ENCODE measurements around the gene ZNF513.
A peak's percentile ranks its signal among the peaks of the same experiment; 100 is the strongest.

ZNF513 gene

GRCh38 chr2:27381577-27382181 lies 1.1 kb upstream of the ZNF513 start:
- no peak for DNase-seq (ENCODE audit: low read depth in 1 of 2, low spot score in 1 of 2)

- DNase-seq (ENCODE audit: low read depth in 1 of 2, low spot score in 1 of 2), result peak in 1 of 2 donors; percentile 37
Measured at GRCh38 chr2:27379836-27380625, 503 bp downstream of the ZNF513 start.

GRCh38 chr2:27379383-27379835 lies 1.1 kb downstream of the ZNF513 start:
- DNase-seq (ENCODE audit: low read depth in 1 of 2, low spot score in 1 of 2), result no peak

GRCh38 chr2:27378809-27379290 lies 1.7 kb downstream of the ZNF513 start:
- DNase-seq (ENCODE audit: low read depth in 1 of 2, low spot score in 1 of 2), result no peak

- no peak for DNase-seq (ENCODE audit: low read depth in 1 of 2, low spot score in 1 of 2)
Measured at GRCh38 chr2:27378096-27378808, 2.3 kb downstream of the ZNF513 start.

GRCh38 chr2:27377618-27378095 lies 2.9 kb downstream of the ZNF513 start:
- DNase-seq (ENCODE audit: low read depth in 1 of 2, low spot score in 1 of 2), result no peak

GRCh38 chr2:27376866-27377617 lies 3.5 kb downstream of the ZNF513 start:
- DNase-seq (ENCODE audit: low read depth in 1 of 2, low spot score in 1 of 2), result no peak

- no peak for DNase-seq (ENCODE audit: low read depth in 1 of 2, low spot score in 1 of 2)
Measured at GRCh38 chr2:27376151-27376865, 4.2 kb downstream of the ZNF513 start.

- no peak for DNase-seq (ENCODE audit: low read depth in 1 of 2, low spot score in 1 of 2)
Measured at GRCh38 chr2:27375513-27376099, 4.9 kb downstream of the ZNF513 start.

- DNase-seq (ENCODE audit: low read depth in 1 of 2, low spot score in 1 of 2), result no peak
Measured at GRCh38 chr2:27373567-27373966, 7.0 kb downstream of the ZNF513 start.

GRCh38 chr2:27372937-27373336 lies 7.6 kb downstream of the ZNF513 start:
- no peak for DNase-seq (ENCODE audit: low read depth in 1 of 2, low spot score in 1 of 2)

- DNase-seq (ENCODE audit: low read depth in 1 of 2, low spot score in 1 of 2), result no peak
Measured at GRCh38 chr2:27370816-27371620, 9.5 kb downstream of the ZNF513 start.

- peak; percentile 98 to 99 for DNase-seq (ENCODE audit: low read depth in 1 of 2, low spot score in 1 of 2)
Measured at GRCh38 chr2:27370026-27370815, 10.3 kb downstream of the ZNF513 start, which contains the start of the genes EIF2B4 and SNX17. Gene EIF2B4 (minus strand): TSS chr2:27370338. CDS start chr2:27370314, 24 bp downstream. Gene SNX17 (plus strand): TSS chr2:27370616. CDS start chr2:27370744, 128 bp downstream.

GRCh38 chr2:27369471-27370025 lies 11.0 kb downstream of the ZNF513 start:
- no peak for DNase-seq (ENCODE audit: low read depth in 1 of 2, low spot score in 1 of 2)

GRCh38 chr2:27363933-27364332 lies 16.6 kb downstream of the ZNF513 start:
- no peak for DNase-seq (ENCODE audit: low read depth in 1 of 2, low spot score in 1 of 2)

- DNase-seq (ENCODE audit: low read depth in 1 of 2, low spot score in 1 of 2), result no peak
Measured at GRCh38 chr2:27362678-27363420, 17.7 kb downstream of the ZNF513 start.
